HG03378 (cell line): ENCODE data around the gene TPT1.
"Not testable (repeated sequence)": the region's sequence is repeated elsewhere in the genome, so short reads cannot be mapped to it uniquely, and the experiment has no call there.

Experiments used
- ATAC-seq: cut with Tn5 transposase; IDR thresholded peaks from one replicate; pipeline ENCODE4 v1.9.1; 2021; ENCODE audit warnings: mild to moderate bottlenecking, moderate library complexity; ENCODE audit not compliant: unreplicated experiment

Gene TPT1

GRCh38 chr13:45341034-45341798 is at the start of gene TPT1:
TSS of gene TPT1 (minus strand) at chr13:45341183. CDS start at chr13:45341069, 114 bp downstream.
- ATAC-seq: peak; percentile 72

- ATAC-seq: not testable (repeated sequence)
Observed at GRCh38 chr13:45390348-45390747, 49.4 kb upstream of the TPT1 start.

GRCh38 chr13:45388664-45389063 is 47.7 kb upstream of the TPT1 start:
- ATAC-seq: no peak

- ATAC-seq: not testable (repeated sequence)
Observed at GRCh38 chr13:45386892-45387575, 46.1 kb upstream of the TPT1 start.

GRCh38 chr13:45385907-45386553 is 45.0 kb upstream of the TPT1 start:
- no peak for ATAC-seq

- no peak for ATAC-seq
Observed at GRCh38 chr13:45385320-45385719, 44.3 kb upstream of the TPT1 start.

- no peak for ATAC-seq
Observed at GRCh38 chr13:45384474-45385174, 43.6 kb upstream of the TPT1 start.

GRCh38 chr13:45382739-45383138 is 41.8 kb upstream of the TPT1 start:
- not testable (repeated sequence) for ATAC-seq

- no peak for ATAC-seq
Observed at GRCh38 chr13:45381196-45381595, 40.2 kb upstream of the TPT1 start.

- ATAC-seq: not testable (repeated sequence)
Observed at GRCh38 chr13:45380708-45381107, 39.7 kb upstream of the TPT1 start.

- ATAC-seq: not testable (repeated sequence)
Observed at GRCh38 chr13:45379516-45379915, 38.5 kb upstream of the TPT1 start.

GRCh38 chr13:45378786-45379185 is 37.8 kb upstream of the TPT1 start:
- ATAC-seq: not testable (repeated sequence)

- not testable (repeated sequence) for ATAC-seq
Observed at GRCh38 chr13:45377314-45377713, 36.3 kb upstream of the TPT1 start.

GRCh38 chr13:45376651-45377050 is 35.7 kb upstream of the TPT1 start:
- not testable (repeated sequence) for ATAC-seq

- no peak for ATAC-seq
Observed at GRCh38 chr13:45374917-45375316, 33.9 kb upstream of the TPT1 start.

- ATAC-seq: no peak
Observed at GRCh38 chr13:45373162-45373547, 32.2 kb upstream of the TPT1 start.

- ATAC-seq: no peak
Observed at GRCh38 chr13:45372189-45373161, 31.5 kb upstream of the TPT1 start.

GRCh38 chr13:45370922-45371406 is 30.0 kb upstream of the TPT1 start:
- ATAC-seq: no peak

- ATAC-seq: no peak
Observed at GRCh38 chr13:45369116-45369515, 28.1 kb upstream of the TPT1 start.

GRCh38 chr13:45368571-45368970 is 27.6 kb upstream of the TPT1 start:
- no peak for ATAC-seq
